DMS153 (cell line): ENCODE data around the gene IGFN1.
"Not testable (repeated sequence)": the region's sequence is repeated elsewhere in the genome, so short reads cannot be mapped to it uniquely, and the experiment has no call there.

Experiments
- DNase-seq: peaks from one replicate; lab custom pipeline; 2025; lab: John Stamatoyannopoulos, UW

IGFN1 gene

GRCh38 chr1:201190624-201191051 is at the start of gene IGFN1:
Gene IGFN1, plus strand, starts transcription at chr1:201190824. Its CDS starts 2,470 bp downstream, at chr1:201193294.
- peak; percentile 58 for DNase-seq

GRCh38 chr1:201140941-201141260 is 49.7 kb upstream of the IGFN1 start:
- no peak for DNase-seq

- DNase-seq: no peak
Measured at GRCh38 chr1:201141418-201141817, 49.2 kb upstream of the IGFN1 start.

- DNase-seq: no peak
Measured at GRCh38 chr1:201142011-201142848, 48.4 kb upstream of the IGFN1 start.

GRCh38 chr1:201142849-201143725 is 47.5 kb upstream of the IGFN1 start:
- DNase-seq: no peak

GRCh38 chr1:201143726-201144635 is 46.6 kb upstream of the IGFN1 start:
- DNase-seq: no peak

- DNase-seq: no peak
Measured at GRCh38 chr1:201144701-201145100, 45.9 kb upstream of the IGFN1 start.

GRCh38 chr1:201145132-201145531 is 45.5 kb upstream of the IGFN1 start:
- no peak for DNase-seq

GRCh38 chr1:201145816-201146215 is 44.8 kb upstream of the IGFN1 start:
- no peak for DNase-seq

GRCh38 chr1:201146626-201147390 is 43.8 kb upstream of the IGFN1 start:
- DNase-seq: no peak

GRCh38 chr1:201147396-201148015 is 43.1 kb upstream of the IGFN1 start:
- DNase-seq: no peak

GRCh38 chr1:201149400-201149799 is 41.2 kb upstream of the IGFN1 start:
- peak; percentile 66 for DNase-seq

GRCh38 chr1:201153474-201154388 is 36.9 kb upstream of the IGFN1 start:
- no peak for DNase-seq

- DNase-seq: peak; percentile 95
Measured at GRCh38 chr1:201154389-201155165, 36.0 kb upstream of the IGFN1 start, which contains the start of gene TMEM9. Gene TMEM9, minus strand, starts transcription at chr1:201154474. Its CDS starts 551 bp downstream, at chr1:201153923.

- DNase-seq: no peak
Measured at GRCh38 chr1:201155354-201155753, 35.3 kb upstream of the IGFN1 start.

GRCh38 chr1:201156346-201156745 is 34.3 kb upstream of the IGFN1 start:
- DNase-seq: no peak

- no peak for DNase-seq
Measured at GRCh38 chr1:201156819-201157218, 33.8 kb upstream of the IGFN1 start.

- DNase-seq: no peak
Measured at GRCh38 chr1:201157949-201158348, 32.7 kb upstream of the IGFN1 start.

- DNase-seq: not testable (repeated sequence)
Measured at GRCh38 chr1:201163036-201163435, 27.6 kb upstream of the IGFN1 start.
